ENCODE results near the gene HMX3. TPM values are rescaled to one million over a fixed set of nuclear protein-coding genes. Genes with fewer than 3 reads are reported as not detected.
A peak's percentile ranks its signal among the peaks of the same experiment; 100 is the strongest.

The HMX3 gene
- total RNA-seq, 1 donor from 2014 or later = not detected

GRCh38 chr10:123133541-123134342, 2.0 kb upstream of the HMX3 start:
- intact Hi-C loops (cut with DNase I) = loop anchor here (5.0 kb wide), 1 partner anchor 424 kb away; no protein-coding TSS in a partner anchor
- ATAC-seq = peak; percentile 18
- no peak for DNase-seq (ENCODE audit: low spot score)

DNA sequence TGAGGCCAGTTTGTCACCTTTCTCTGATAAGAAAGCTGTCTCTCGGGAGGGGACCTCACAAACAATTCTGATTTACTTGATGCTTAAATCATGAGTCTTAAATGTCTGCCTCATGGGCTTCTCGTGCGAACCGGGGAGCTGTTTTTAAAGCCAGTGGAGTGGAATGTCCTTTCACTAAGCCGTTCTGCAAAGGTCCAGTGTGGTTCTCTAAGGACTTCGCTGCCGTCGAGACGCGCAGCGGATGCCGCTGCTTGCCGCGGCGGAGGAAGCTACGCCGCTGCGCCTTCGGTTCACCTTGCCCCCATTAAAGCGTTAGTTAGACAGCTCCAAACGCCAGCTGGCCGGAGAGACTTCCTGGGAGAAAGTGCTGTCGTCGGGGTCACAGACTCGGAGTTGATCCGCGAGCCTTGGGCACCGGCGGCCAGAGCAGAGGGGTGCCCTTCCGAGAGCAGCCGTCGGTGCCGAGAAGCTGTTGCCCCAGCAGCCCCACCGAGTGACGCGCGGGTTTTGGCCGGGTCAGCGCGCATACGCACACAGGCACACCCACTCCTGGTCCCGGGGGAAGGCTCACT, 1.3 kb upstream of the HMX3 start:
- intact Hi-C loops (cut with DNase I) = loop anchor here (5.0 kb wide), 1 partner anchor 423 kb away; no protein-coding TSS in a partner anchor
- ATAC-seq (no peak), DNase-seq (ENCODE audit: low spot score) (no peak)

DNA sequence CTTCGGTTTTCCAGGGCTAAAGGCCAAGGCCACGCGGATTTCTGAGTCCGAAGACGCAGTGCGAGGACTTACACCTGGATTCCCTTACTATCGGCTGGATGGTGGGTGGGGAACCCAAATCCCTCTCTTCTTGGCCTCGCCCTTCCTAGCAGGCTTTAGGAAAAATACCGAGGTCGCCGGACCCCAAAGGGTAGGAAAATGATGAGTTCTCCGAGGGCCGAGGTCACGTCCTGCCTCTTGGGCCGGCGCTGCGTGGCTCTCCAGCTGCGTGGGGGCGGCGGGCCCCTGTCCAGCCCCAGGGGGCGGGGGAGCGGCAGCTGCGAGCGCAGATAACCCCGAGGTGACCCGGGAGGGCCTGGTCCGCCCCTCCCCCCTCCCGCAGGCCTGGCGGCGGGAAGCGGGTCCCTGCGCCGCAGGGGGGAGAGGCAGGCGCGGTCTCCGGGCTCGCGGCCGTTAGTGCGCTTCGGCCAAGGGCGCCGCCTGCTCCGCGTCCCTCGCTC, 805 bp upstream of the HMX3 start:
- no peak for DNase-seq (ENCODE audit: low spot score)
- intact Hi-C loops (cut with DNase I) = loop anchor here (5.0 kb wide), 1 partner anchor 422 kb away; no protein-coding TSS in a partner anchor
- ATAC-seq = no peak

DNA sequence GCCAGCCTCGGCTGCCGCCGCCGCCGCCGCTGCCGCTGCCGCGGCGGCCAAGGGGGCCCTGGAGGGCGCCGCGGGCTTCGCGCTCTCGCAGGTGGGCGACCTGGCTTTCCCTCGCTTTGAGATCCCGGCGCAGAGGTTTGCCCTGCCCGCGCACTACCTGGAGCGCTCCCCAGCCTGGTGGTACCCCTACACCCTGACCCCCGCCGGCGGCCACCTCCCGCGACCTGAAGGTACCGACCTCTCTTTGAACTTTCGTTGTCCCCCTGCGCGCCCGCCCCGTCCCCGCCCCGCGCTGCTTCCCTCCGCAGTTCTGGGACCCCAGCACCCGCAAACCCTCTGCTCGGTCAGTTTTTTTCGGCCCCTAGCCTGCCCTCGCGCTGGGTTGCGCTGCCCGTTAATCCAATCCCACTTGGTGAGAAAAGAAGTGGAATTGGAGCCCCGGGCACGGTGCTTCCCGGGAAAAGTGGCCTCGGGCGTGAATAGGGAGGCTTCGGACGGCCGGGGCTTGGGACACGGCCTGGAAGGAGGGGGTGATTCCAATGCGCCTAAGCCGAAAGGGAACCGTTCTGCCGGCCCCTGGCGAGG, 543 bp downstream of the HMX3 start:
- no peak for DNase-seq (ENCODE audit: low spot score)
- intact Hi-C loops (cut with DNase I) = no loop called here
- no peak for ATAC-seq

DNA sequence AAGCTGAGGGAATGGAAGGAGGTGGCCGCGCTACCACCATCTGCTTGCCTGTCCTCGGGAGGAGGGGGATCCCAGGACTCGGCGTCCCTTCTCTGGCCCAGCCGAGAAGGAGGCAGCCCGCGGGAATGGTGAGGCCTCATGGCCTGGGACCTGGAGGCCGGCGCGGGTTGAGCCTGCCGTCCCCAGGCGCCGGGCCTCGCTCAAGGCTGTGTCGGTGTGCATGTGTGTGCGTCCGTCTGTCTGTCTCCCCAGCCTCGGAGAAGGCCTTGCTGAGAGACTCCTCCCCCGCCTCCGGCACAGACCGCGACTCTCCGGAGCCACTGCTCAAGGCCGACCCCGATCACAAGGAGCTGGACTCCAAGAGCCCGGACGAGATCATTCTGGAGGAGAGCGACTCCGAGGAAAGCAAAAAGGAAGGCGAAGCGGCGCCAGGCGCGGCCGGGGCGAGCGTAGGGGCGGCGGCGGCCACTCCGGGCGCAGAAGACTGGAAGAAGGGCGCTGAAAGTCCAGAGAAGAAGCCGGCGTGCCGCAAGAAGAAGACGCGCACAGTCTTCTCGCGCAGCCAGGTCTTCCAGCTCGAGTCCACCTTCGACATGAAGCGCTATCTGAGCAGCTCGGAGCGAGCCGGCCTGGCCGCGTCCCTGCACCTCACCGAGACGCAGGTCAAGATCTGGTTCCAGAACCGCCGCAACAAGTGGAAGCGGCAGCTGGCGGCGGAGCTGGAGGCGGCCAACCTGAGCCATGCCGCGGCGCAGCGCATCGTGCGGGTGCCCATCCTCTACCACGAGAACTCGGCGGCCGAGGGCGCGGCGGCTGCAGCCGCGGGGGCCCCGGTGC, 1.3 kb downstream of the HMX3 start:
- ATAC-seq = no peak
- intact Hi-C loops (cut with DNase I) = no loop called here
- no peak for DNase-seq (ENCODE audit: low spot score)

DNA sequence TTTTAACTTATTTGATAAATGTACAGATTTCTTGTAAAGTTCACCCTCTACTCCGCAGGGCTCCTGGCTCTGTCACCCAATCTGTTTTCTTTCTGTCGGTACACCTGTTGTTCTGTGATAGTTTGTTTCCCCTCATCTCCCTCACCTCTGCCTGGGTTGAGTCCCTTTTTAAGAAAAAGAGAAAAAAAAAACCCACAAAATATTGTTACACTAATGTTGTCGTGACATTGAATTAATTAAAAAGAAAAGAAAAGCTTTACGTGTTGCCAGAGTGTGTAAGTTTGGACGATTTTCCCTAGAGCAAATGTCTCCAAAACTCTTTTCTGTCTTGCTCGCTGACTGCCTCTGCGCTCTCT, 3.4 kb downstream of the HMX3 start:
- intact Hi-C loops (cut with DNase I) = no loop called here
- DNase-seq (ENCODE audit: low spot score) (no peak), ATAC-seq (no peak)

- ATAC-seq (no peak), DNase-seq (ENCODE audit: low spot score) (no peak)
- intact Hi-C loops (cut with DNase I) = no loop called here
Measured at GRCh38 chr10:123139521-123140163, 3.9 kb downstream of the HMX3 start.

DNA sequence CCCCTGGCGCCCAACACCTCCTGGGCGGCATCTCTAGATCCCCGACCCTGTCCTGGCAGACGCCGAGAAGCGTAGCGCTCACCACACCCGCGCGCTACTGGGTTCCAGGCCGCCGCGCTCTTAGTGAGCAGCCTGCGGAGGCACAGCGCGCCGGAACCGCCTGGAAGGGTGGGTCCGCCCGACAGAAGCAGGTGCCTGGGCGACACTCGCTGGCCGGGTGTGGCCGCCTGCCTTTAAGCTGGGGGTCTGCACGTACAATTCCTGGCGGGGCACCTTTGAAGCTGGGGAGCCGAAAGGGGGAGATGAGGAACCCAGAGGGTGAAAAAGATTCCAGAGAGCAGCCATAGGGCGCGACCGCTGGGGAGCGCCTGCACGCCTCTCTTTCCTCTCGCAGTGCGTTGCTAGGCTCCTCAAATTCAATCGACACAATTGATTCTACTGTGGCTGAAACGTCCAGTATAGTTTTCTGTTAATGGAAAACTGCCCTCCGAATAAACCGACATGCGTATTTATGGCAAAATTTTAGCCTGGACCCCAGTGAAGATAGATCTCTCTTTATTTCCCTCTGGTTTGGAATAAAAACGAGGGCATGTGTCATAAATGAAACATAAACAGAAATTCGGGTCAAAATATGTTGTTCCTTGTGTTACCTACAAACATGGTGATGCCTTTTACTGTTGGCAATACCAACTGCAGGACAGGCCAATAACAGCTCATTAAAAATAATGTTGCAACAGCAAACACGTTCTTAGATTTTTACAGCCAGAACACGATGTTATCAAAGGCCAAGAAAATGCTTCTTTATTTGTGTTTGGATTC, 4.6 kb downstream of the HMX3 start:
- no peak for ATAC-seq
- intact Hi-C loops (cut with DNase I) = no loop called here
- no peak for DNase-seq (ENCODE audit: low spot score)

DNA sequence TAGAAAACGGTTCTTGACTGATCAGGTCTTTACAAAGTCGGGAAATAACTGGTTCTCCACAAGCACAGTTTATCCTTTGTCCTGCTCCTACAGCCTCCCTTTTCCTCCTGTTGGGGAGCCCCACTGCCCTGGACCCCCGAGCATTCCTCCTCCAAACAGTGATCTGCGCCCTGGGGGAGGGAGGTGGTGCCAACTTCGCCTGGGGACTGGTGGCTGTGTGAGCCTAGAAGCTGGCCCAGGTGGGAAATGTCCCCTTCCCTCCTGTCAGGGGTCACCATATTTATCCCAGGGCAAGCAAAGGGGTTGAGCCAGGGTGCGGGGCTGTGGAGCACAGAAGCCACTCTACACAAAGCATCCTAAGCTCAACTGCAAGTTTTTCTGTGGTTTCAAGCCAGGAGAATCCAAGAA, 5.2 kb downstream of the HMX3 start:
- intact Hi-C loops (cut with DNase I) = no loop called here
- no peak for DNase-seq (ENCODE audit: low spot score)
- ATAC-seq = no peak

DNA sequence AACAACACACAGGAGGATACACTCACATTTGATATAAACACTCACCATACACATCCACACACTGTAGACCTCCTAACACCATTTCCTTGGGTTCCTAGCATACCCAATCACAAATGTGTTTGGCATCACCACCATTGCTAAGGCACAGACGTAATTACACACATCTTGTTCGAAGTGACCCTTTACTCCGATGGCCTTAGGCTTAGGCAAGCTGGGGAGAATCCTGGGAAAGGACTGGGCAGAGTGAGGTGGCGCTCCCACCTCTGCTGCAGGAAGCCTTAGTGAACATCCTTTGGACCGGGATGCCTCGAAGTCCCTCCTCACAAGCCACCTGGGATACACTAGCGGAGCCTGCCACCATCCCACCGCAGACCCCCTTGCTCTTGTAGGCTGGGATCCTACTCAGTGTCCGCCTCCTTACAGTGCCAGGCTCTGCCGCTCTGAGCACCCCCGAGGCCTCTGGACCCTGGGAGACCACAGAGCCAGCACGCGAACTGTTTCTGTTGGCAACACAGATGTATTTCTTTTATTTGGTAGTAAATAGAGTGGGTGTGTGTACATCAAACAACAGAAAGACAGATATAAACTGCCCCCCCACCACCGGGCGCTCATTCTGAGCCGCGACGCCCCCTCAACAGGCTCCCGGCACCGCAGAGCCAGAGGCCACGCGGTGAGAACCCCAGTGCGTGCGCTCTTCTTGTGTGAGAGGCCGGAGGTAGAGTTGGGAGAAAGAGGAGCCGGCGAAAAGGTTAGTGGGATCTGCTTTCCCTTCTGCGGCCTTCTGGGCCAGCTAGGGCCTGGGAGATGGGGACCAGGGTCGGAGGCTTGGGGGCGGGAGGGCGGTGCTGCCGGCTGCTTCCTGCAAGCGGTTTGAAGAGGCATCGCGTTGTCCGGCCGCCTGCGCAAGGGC, 6.3 kb downstream of the HMX3 start:
- intact Hi-C loops (cut with DNase I) = no loop called here
- DNase-seq (ENCODE audit: low spot score) (no peak), ATAC-seq (no peak)

GRCh38 chr10:123142701-123143161, 7.0 kb downstream of the HMX3 start:
- ATAC-seq (no peak), DNase-seq (ENCODE audit: low spot score) (no peak)
- intact Hi-C loops (cut with DNase I) = no loop called here

DNA sequence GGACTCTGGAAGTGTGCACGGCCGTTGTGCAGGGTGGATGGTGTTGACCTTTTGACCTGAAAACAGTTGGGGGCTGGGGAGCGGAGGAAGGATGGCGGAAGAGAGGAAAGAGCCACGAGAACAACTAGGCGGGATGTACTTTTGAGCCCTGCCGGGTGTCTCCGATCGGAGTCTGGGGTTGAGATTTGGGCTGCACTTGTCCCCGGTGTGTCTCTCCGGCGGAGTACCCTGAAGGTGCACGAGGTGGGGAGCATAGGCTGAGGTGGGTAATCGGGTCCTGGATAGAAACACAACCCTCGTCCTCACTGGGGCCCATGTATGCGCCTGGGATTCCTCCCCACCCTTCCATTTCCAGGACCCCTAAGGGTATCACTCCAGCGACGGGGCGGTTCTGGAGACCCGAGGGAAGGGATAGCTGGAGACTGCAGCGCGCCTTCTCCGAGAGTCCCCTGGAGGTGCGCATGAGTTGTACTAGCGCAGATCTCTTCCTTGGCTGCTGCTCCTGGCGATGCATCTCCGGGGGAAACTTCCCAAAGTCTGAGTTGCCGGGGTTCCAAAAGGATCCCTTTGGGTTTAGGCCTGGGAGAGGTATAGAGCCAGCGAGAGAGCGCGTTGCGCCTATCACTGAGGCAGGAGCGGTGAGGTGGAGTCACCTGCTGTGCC, 7.5 kb downstream of the HMX3 start:
- intact Hi-C loops (cut with DNase I) = no loop called here
- DNase-seq (ENCODE audit: low spot score) = no peak
- ATAC-seq = no peak

GRCh38 chr10:123143825-123144168, 8.0 kb downstream of the HMX3 start:
- no peak for DNase-seq (ENCODE audit: low spot score)
- no peak for ATAC-seq
- intact Hi-C loops (cut with DNase I) = no loop called here

GRCh38 chr10:123144697-123145541, 9.1 kb downstream of the HMX3 start:
- intact Hi-C loops (cut with DNase I) = no loop called here
- no peak for DNase-seq (ENCODE audit: low spot score)
- ATAC-seq = no peak

- DNase-seq (ENCODE audit: low spot score) = no peak
- intact Hi-C loops (cut with DNase I) = no loop called here
- ATAC-seq = no peak
Measured at GRCh38 chr10:123145542-123146012, 9.8 kb downstream of the HMX3 start.
